MM.1S (cell line): Measurements from ENCODE around the gene TTL.

ENCODE experiments used
- EZH2 ChIP-seq: fragments of 300-600 bp; sonication (generic); optimal IDR thresholded peaks from 2 replicates; pipeline ENCODE3; 2017; ENCODE audit warnings: low read depth, mild to moderate bottlenecking, antibody characterized with exemption, low read length, mixed read lengths
- EZH2phosphoT487 ChIP-seq: fragments of 300-600 bp; sonication (generic); IDR thresholded peaks from 2 replicates; pipeline ENCODE4 v1.6.1; 2018; ENCODE audit warnings: antibody characterized with exemption, low read length
- TF ChIP-seq, protein P1 (sequence below): fragments of 300-600 bp; sonication (generic); IDR thresholded peaks from 2 replicates; pipeline ENCODE4 v1.5.1; 2016; ENCODE audit warnings: antibody characterized with exemption, low read length, mixed read lengths

DNA sequence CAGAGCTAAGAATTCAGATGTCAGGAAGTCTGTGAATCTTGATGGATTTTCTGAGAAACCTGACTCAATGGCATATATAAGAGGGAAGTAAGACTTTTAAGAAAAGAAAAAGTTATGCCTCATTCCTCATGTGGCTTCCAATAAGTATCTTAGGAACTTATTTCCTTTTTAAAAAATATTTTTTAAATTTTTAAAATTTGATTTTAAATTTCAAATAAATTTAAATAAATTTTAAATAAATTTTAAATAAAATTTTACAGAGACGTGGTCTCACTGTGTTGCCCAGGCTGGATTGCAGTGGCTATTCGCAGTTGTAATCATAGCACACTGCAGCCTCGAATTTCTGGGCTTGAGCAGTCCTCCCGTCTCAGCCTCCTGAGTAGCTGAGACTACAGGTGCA is 48.8 kb downstream of the TTL start:
- no peak for TF ChIP-seq EZH2
- TF ChIP-seq, protein P1, sequence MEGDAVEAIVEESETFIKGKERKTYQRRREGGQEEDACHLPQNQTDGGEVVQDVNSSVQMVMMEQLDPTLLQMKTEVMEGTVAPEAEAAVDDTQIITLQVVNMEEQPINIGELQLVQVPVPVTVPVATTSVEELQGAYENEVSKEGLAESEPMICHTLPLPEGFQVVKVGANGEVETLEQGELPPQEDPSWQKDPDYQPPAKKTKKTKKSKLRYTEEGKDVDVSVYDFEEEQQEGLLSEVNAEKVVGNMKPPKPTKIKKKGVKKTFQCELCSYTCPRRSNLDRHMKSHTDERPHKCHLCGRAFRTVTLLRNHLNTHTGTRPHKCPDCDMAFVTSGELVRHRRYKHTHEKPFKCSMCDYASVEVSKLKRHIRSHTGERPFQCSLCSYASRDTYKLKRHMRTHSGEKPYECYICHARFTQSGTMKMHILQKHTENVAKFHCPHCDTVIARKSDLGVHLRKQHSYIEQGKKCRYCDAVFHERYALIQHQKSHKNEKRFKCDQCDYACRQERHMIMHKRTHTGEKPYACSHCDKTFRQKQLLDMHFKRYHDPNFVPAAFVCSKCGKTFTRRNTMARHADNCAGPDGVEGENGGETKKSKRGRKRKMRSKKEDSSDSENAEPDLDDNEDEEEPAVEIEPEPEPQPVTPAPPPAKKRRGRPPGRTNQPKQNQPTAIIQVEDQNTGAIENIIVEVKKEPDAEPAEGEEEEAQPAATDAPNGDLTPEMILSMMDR, result no peak
- TF ChIP-seq EZH2phosphoT487, result no peak
